Ishikawa (cell line): ENCODE data around the gene AGAP1.

Experiments
- CEBPB ChIP-seq: IDR thresholded peaks from 2 replicates; pipeline ENCODE4 v1.6.1; 2012
- CREB1 ChIP-seq: IDR thresholded peaks from 2 replicates; pipeline ENCODE4 v1.6.1; 2012; ENCODE audit warnings: low read depth
- EGR1 ChIP-seq: IDR thresholded peaks from 2 replicates; pipeline ENCODE4 v1.6.1; 2012
- EP300 ChIP-seq: IDR thresholded peaks from 2 replicates; pipeline ENCODE4 v1.6.1; 2012; ENCODE audit warnings: borderline replicate concordance
- FOXM1 ChIP-seq: IDR thresholded peaks from 2 replicates; pipeline ENCODE4 v1.6.1; 2012; ENCODE audit warnings: low read depth, borderline replicate concordance
- NFIC ChIP-seq: IDR thresholded peaks from 2 replicates; pipeline ENCODE4 v1.6.1; 2012
- RAD21 ChIP-seq: IDR thresholded peaks from 2 replicates; pipeline ENCODE4 v1.6.1; 2012; ENCODE audit warnings: low read depth
- TAF1 ChIP-seq: IDR thresholded peaks from 2 replicates; pipeline ENCODE4 v1.6.1; 2012; ENCODE audit warnings: low read depth, mild to moderate bottlenecking
- TCF12 ChIP-seq: IDR thresholded peaks from 2 replicates; pipeline ENCODE4 v1.6.1; 2012; ENCODE audit warnings: low read depth
- TEAD4 ChIP-seq: IDR thresholded peaks from 2 replicates; pipeline ENCODE4 v1.6.1; 2012
- YY1 ChIP-seq: IDR thresholded peaks from 2 replicates; pipeline ENCODE4 v1.6.1; 2012; ENCODE audit warnings: low read depth
- ZBTB7A ChIP-seq: IDR thresholded peaks from 2 replicates; pipeline ENCODE4 v1.6.1; 2012; ENCODE audit warnings: low read depth
- TF ChIP-seq, protein P1 (sequence below): IDR thresholded peaks from 2 replicates; pipeline ENCODE4 v1.6.1; 2012
- TF ChIP-seq, protein P2 (sequence below): IDR thresholded peaks from 2 replicates; pipeline ENCODE4 v1.6.1; 2012; ENCODE audit warnings: low read depth, mild to moderate bottlenecking
- TF ChIP-seq, protein P3 (sequence below): IDR thresholded peaks from 2 replicates; pipeline ENCODE4 v1.6.1; 2012

The AGAP1 gene

DNA sequence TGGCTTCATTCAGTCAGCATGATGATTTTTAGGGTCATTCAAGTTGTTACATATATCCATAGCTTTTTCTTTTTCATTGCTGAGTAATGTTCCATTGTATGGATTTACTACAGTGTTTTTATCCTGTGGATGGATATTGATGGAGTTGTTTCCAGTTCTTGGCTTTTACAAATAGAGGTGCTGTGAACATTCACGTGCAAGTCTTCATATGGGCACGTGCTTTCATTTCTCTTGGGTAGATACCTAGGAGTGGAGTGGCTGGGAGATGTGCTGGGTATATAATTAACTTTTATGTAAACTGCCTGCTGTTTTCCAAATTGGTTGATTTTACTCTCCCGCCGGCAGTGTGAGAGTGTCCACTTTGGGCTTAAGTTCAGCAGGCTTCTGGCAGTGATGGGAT, 16.5 kb downstream of the AGAP1 start:
- TF ChIP-seq YY1 (no peak), EP300 (no peak), TEAD4 (no peak), EGR1 (no peak), FOXM1 (no peak), TCF12 (no peak), RAD21 (no peak), CEBPB (no peak), NFIC (no peak), CREB1 (no peak), ZBTB7A (no peak), TAF1 (no peak)
- TF ChIP-seq, protein P1, sequence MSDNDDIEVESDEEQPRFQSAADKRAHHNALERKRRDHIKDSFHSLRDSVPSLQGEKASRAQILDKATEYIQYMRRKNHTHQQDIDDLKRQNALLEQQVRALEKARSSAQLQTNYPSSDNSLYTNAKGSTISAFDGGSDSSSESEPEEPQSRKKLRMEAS, result no peak
- TF ChIP-seq, protein P2, sequence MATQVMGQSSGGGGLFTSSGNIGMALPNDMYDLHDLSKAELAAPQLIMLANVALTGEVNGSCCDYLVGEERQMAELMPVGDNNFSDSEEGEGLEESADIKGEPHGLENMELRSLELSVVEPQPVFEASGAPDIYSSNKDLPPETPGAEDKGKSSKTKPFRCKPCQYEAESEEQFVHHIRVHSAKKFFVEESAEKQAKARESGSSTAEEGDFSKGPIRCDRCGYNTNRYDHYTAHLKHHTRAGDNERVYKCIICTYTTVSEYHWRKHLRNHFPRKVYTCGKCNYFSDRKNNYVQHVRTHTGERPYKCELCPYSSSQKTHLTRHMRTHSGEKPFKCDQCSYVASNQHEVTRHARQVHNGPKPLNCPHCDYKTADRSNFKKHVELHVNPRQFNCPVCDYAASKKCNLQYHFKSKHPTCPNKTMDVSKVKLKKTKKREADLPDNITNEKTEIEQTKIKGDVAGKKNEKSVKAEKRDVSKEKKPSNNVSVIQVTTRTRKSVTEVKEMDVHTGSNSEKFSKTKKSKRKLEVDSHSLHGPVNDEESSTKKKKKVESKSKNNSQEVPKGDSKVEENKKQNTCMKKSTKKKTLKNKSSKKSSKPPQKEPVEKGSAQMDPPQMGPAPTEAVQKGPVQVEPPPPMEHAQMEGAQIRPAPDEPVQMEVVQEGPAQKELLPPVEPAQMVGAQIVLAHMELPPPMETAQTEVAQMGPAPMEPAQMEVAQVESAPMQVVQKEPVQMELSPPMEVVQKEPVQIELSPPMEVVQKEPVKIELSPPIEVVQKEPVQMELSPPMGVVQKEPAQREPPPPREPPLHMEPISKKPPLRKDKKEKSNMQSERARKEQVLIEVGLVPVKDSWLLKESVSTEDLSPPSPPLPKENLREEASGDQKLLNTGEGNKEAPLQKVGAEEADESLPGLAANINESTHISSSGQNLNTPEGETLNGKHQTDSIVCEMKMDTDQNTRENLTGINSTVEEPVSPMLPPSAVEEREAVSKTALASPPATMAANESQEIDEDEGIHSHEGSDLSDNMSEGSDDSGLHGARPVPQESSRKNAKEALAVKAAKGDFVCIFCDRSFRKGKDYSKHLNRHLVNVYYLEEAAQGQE, result no peak
- TF ChIP-seq, protein P3, sequence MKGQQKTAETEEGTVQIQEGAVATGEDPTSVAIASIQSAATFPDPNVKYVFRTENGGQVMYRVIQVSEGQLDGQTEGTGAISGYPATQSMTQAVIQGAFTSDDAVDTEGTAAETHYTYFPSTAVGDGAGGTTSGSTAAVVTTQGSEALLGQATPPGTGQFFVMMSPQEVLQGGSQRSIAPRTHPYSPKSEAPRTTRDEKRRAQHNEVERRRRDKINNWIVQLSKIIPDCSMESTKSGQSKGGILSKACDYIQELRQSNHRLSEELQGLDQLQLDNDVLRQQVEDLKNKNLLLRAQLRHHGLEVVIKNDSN, result no peak

DNA sequence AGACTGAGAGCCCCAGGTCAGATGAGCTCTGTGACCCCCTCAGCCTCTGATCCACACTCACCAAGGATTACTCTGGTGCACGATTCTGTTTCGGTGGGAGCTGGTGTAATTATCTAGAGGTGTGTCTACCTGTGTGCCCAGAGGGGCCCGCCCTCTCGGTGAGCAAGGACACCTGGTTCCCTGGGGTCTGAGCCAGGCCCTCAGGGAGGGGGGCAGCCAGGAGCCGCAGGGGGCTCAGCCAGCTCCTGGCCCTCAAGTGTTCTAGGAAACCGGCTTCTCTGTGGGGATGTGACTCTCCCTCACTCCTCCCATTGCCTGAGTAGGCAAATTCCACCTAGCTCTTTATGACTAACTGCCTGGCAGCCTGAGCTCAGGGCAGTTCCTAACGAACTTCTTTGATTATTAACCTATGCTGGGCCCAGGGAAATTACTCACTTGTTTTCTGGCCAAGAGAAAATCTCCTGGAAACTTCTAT, 17.4 kb downstream of the AGAP1 start:
- no peak for TF ChIP-seq CREB1
- peak; percentile 44 for TF ChIP-seq NFIC

DNA sequence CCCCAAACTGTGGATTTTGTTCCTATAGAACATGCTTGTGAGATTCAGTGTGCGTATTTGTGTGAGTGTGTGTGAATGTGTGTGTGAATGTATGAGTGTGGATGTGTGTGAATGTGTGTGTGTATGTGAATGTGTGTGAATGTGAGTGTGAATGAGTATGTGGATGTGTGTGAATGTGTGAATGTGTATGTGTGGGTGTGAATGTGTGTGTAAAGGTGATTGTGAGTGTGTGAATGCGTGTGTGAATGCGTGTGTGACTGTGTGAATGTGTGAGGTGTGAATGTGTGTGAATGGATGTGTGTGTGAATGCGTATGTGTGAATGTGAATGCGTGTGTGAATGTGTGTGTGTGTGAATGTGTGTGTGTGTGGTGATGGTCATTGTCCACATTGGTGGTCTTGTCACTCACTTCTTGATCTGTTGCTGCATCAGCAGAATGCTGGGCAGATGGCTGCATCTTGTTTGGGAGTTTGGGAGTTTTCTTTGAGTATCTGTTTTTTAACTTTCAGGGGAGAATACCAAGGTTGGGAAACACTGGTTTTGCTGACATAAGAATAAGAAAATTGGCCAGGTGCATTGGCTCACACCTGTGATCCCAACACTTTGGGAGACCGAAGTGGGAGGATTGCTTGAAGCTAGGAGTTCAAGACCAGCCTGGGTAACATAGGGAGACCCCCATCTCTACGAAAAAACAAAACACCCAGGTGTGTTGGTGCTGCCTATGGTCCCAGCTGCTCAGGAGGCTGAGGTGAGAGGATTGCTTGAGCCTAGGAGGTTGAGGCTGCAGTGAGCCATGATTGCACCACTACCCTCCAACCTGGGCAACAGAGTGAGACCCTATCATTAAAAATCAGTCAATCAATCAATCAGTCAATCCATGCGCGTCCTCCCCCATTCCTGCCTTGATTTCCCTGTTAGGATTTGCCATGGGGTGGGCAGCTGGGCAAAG, 18.2 kb downstream of the AGAP1 start:
- TF ChIP-seq CEBPB (no peak), EP300 (no peak), EGR1 (no peak), TEAD4 (no peak), NFIC (no peak), CREB1 (no peak), FOXM1 (no peak), ZBTB7A (no peak)
- TF ChIP-seq, protein P2, result no peak
- TF ChIP-seq, protein P1, result no peak
- TF ChIP-seq, protein P3, result no peak

DNA sequence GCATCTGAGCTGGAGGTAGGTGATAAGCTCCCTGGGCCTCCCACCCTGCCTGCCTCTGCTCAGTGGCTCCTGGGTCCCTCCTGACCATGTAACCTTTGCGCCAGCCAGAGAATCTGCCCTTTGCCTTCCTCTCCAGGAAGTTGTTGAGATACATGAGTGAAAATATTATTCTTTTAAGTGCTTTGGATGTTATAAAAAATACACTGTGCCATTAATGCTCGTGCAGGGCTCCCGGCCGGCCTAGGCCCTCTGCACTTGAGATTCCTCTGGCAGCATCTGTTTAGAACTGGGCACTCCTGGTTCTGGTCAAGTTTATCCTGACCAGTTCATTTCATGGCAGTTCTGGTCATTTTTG, 18.8 kb downstream of the AGAP1 start:
- TF ChIP-seq YY1 (no peak), CREB1 (no peak), CEBPB (no peak), NFIC (no peak), FOXM1 (no peak), ZBTB7A (no peak), EGR1 (no peak), TEAD4 (no peak), TCF12 (no peak), EP300 (no peak), RAD21 (no peak), TAF1 (no peak)
- TF ChIP-seq, protein P1, result no peak
- TF ChIP-seq, protein P2, result no peak
- TF ChIP-seq, protein P3, result no peak
